Lower lobe of right lung (tissue), 2 donors: Measurements from ENCODE around the gene GAB2. TPM values are rescaled to one million over a fixed set of nuclear protein-coding genes. Genes with fewer than 3 reads are reported as not detected.

Experiments used
- ATAC-seq, 2 donors: fragments of 200-7000 bp; cut with Tn5 transposase; one replicate each; pipeline ENCODE4 v1.9.1; 2020 to 2022; ENCODE audit warnings: mild to moderate bottlenecking in 2 of 2, moderate library complexity in 2 of 2
- DNase-seq: peaks from one replicate; pipeline ENCODE4 v3.0.0-alpha.2; 2020
- H3K27ac ChIP-seq: fragments of 200-600 bp; one replicate; pipeline ENCODE4 v1.8.0; 2022
- H3K27me3 ChIP-seq: fragments of 200-600 bp; one replicate; pipeline ENCODE4 v1.8.0; 2022; ENCODE audit warnings: low read depth
- H3K36me3 ChIP-seq: fragments of 200-600 bp; one replicate; pipeline ENCODE4 v1.8.0; 2022; ENCODE audit warnings: mild to moderate bottlenecking
- H3K4me1 ChIP-seq: fragments of 200-600 bp; one replicate; pipeline ENCODE4 v1.8.0; 2022
- H3K4me3 ChIP-seq: fragments of 200-600 bp; one replicate; pipeline ENCODE4 v1.8.0; 2022; ENCODE audit warnings: mild to moderate bottlenecking
- H3K9me3 ChIP-seq: fragments of 200-600 bp; one replicate; pipeline ENCODE4 v1.8.0; 2022
- CTCF ChIP-seq: fragments of 200-600 bp; IDR thresholded peaks from one replicate; pipeline ENCODE4 v1.8.0; 2022; ENCODE audit warnings: antibody characterized with exemption, mild to moderate bottlenecking
- intact Hi-C: fragments of 100-400 bp; cut with DNase I; formaldehyde crosslinking; loops from one replicate; pipeline ENCODE4 v1.11.0; 2022
- total RNA-seq: library from RNA; stranded (reverse); fragmentation: NEBNext Ultra II Directional; extraction: Animal tissue kit (Norgen Biotek cat#: 25700); gene quantifications from one replicate; pipeline ENCODE4 v1.2.1, GENCODE V29; 2021
- donor health status: DM: no; HTN: yes; CAD: no; lungs with severe emphysema.

The GAB2 gene
- total RNA-seq, 1 donor from 2014 or later, result 64.2 TPM

- Histone ChIP-seq H3K27ac (no peak overlapping the region), H3K4me3 (no peak overlapping the region), H3K4me1 (peaks cover 30% of the 10 kb centered on the region), H3K36me3 (peaks cover 9% of the 10 kb centered on the region), H3K27me3 (no peaks in the 10 kb centered on the region), H3K9me3 (no peaks in the 10 kb centered on the region)
- intact Hi-C loops, result no loop called here
- TF ChIP-seq CTCF, result no peak
- DNase-seq (no peak), ATAC-seq (peak in 1 of 2 donors; percentile 13)
Observed at GRCh38 chr11:78284260-78284659, 133.4 kb downstream of the GAB2 start.

GRCh38 chr11:78282821-78283220 lies 134.8 kb downstream of the GAB2 start:
- Histone ChIP-seq H3K4me1 (peaks cover 39% of the 10 kb centered on the region), H3K36me3 (peaks cover 9% of the 10 kb centered on the region), H3K27ac (no peak overlapping the region), H3K4me3 (no peak overlapping the region), H3K27me3 (no peaks in the 10 kb centered on the region), H3K9me3 (no peaks in the 10 kb centered on the region)
- DNase-seq, result no peak
- intact Hi-C loops, result no loop called here
- peak; percentile 80 to 86 for ATAC-seq
- TF ChIP-seq CTCF, result no peak

GRCh38 chr11:78281511-78281910 lies 136.1 kb downstream of the GAB2 start:
- Histone ChIP-seq H3K4me1 (peaks cover 51% of the 10 kb centered on the region), H3K27me3 (no peaks in the 10 kb centered on the region), H3K4me3 (no peak overlapping the region), H3K9me3 (no peaks in the 10 kb centered on the region), H3K36me3 (peaks cover 9% of the 10 kb centered on the region), H3K27ac (no peak overlapping the region)
- no peak for ATAC-seq
- DNase-seq, result no peak
- intact Hi-C loops, result no loop called here
- no peak for TF ChIP-seq CTCF

- no peak overlapping the region for H3K4me3 ChIP-seq
- H3K27me3 ChIP-seq, result no peaks in the 10 kb centered on the region
- TF ChIP-seq CTCF, result no peak
- peak overlapping the region; percentile 18 for H3K27ac ChIP-seq
- DNase-seq (peak; percentile 76), ATAC-seq (peak; percentile 90)
- H3K4me1 ChIP-seq, result peaks cover 36% of the 10 kb centered on the region
- H3K9me3 ChIP-seq, result peaks cover 4% of the 10 kb centered on the region
- intact Hi-C loops, result no loop called here
- peaks cover 9% of the 10 kb centered on the region for H3K36me3 ChIP-seq
Observed at GRCh38 chr11:78277314-78277994, 140.2 kb downstream of the GAB2 start.

- intact Hi-C loops, result no loop called here
- ATAC-seq (no peak), DNase-seq (no peak)
- Histone ChIP-seq H3K4me3 (no peak overlapping the region), H3K27me3 (no peaks in the 10 kb centered on the region), H3K36me3 (peaks cover 9% of the 10 kb centered on the region), H3K9me3 (peaks cover 8% of the 10 kb centered on the region), H3K4me1 (peaks cover 35% of the 10 kb centered on the region), H3K27ac (no peak overlapping the region)
- no peak for TF ChIP-seq CTCF
Observed at GRCh38 chr11:78276311-78276710, 141.3 kb downstream of the GAB2 start.
